ENCODE data around the gene CCDC28B. TPM values are rescaled to one million over a fixed set of nuclear protein-coding genes. Genes with fewer than 3 reads are reported as not detected.

The CCDC28B gene
- total RNA-seq, 4 donors from 2014 or later: 5.0 to 7.8 (median 6.5) TPM

GRCh38 chr1:32199043-32199716 is 1.2 kb upstream of the CCDC28B start:
- H3K4me1 ChIP-seq: peaks cover 29 to 39% (median 31%) of the 10 kb centered on the region in 4 donors
- intact Hi-C loops (cut with DNase I): no loop called here
- H3K36me3 ChIP-seq: peaks cover 28 to 43% (median 40%) of the 10 kb centered on the region in 4 donors
- H3K4me3 ChIP-seq: peak overlapping the region in 2 of 4 donors; percentile 67 to 68
- no peaks in the 10 kb centered on the region for H3K27me3 ChIP-seq
- no peaks in the 10 kb centered on the region for H3K9me3 ChIP-seq
- peak overlapping the region; percentile 84 to 90 (median 88) for H3K27ac ChIP-seq (replicated peaks in 1 of 4)
- DNase-seq (ENCODE audit: extremely low spot score): no peak
- 67% methylated on average over 2 of the region's 4 CpGs for WGBS
- TF ChIP-seq EP300 (IDR thresholded peaks at IDR 0.05) (no peak), POLR2A (IDR thresholded peaks at IDR 0.05; ENCODE audit: low read depth) (no peak), CTCF (IDR thresholded peaks at IDR 0.05) (no peak), POLR2AphosphoS5 (IDR thresholded peaks at IDR 0.05) (no peak)

- DNase-seq (ENCODE audit: extremely low spot score): no peak
- peaks cover 23 to 38% (median 35%) of the 10 kb centered on the region in 4 donors for H3K36me3 ChIP-seq
- peak; percentile 19 to 27 for TF ChIP-seq POLR2AphosphoS5 (IDR thresholded peaks at IDR 0.05)
- TF ChIP-seq EP300 (IDR thresholded peaks at IDR 0.05): no peak
- TF ChIP-seq POLR2A (IDR thresholded peaks at IDR 0.05; ENCODE audit: low read depth): no peak
- H3K4me3 ChIP-seq: peak overlapping the region; percentile 66 to 73 (median 68)
- intact Hi-C loops (cut with DNase I): no loop called here
- H3K27me3 ChIP-seq: no peaks in the 10 kb centered on the region
- WGBS: 49% methylated on average over 6 of the region's 6 CpGs
- peak overlapping the region; percentile 84 to 90 (median 88) for H3K27ac ChIP-seq (replicated peaks in 1 of 4)
- peaks cover 31 to 40% (median 32%) of the 10 kb centered on the region in 4 donors for H3K4me1 ChIP-seq
- no peaks in the 10 kb centered on the region for H3K9me3 ChIP-seq
These were observed 700 bp upstream of the CCDC28B start for GRCh38 chr1:32199717-32200072.

DNA sequence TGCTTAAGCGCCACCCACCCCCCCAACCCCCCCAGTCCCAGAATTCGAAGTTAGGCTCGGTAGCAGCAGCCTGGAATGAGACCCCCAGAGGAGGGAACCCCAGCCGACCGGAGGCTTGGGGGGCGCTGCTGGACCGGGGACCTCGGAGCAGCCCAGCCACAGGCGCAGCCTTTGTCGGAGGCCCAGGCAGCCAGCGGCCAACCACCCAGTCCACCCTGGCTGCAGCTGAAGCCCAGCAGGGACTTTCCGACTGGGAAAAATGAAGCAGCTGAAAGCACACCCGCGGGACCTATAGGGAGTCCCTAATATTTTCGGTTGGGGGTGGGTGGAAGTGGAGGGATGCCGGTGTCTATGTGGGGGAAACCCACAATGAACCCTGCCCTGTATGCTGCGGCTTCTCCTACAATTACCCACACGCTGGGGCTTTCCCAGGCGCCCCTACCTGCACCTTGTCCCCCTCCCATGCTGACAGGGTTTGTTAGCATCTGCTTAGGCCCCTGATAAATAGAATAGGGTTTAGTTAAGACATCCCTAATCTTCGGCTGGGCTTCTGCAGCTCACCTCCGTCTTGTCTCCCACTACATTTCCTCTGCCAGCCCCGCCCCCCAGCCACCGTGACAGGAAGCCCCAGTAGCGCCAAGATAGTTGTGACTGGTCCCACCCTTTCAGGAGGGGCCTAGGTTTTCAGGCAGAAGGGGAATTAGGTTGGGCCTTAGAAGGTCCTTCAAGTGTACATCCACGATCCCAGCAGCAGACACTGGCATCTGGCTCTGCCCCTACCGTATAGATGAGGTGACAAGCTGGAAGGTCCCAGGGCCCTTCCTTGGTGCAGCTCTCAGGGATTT is 838 bp downstream of the CCDC28B start:
- peak overlapping the region; percentile 84 to 90 (median 88) for H3K27ac ChIP-seq (replicated peaks in 1 of 4)
- H3K9me3 ChIP-seq: no peaks in the 10 kb centered on the region

GRCh38 chr1:32204943-32205361 is 4.6 kb downstream of the CCDC28B start:
- peak overlapping the region; percentile 42 to 72 (median 57) for H3K27ac ChIP-seq (replicated peaks in 1 of 4)
- no peaks in the 10 kb centered on the region for H3K36me3 ChIP-seq
- DNase-seq (ENCODE audit: extremely low spot score): no peak
- WGBS: 23% methylated on average over 17 of the region's 26 CpGs
- H3K27me3 ChIP-seq: no peaks in the 10 kb centered on the region
- intact Hi-C loops (cut with DNase I): no loop called here
- TF ChIP-seq EP300 (IDR thresholded peaks at IDR 0.05): no peak
- TF ChIP-seq CTCF (IDR thresholded peaks at IDR 0.05): no peak
- no peak for TF ChIP-seq POLR2AphosphoS5 (IDR thresholded peaks at IDR 0.05)
- no peak for TF ChIP-seq POLR2A (IDR thresholded peaks at IDR 0.05; ENCODE audit: low read depth)
- no peaks in the 10 kb centered on the region for H3K9me3 ChIP-seq
- H3K4me3 ChIP-seq: peak overlapping the region; percentile 60 to 69 (median 66)
- peaks cover 28 to 45% (median 42%) of the 10 kb centered on the region in 4 donors for H3K4me1 ChIP-seq

More for the DNA sequence above, 838 bp downstream of the CCDC28B start:
- no peak for TF ChIP-seq EP300 (IDR thresholded peaks at IDR 0.05)
- peak in 1 of 2 donors; percentile 17 for TF ChIP-seq POLR2AphosphoS5 (IDR thresholded peaks at IDR 0.05)
- no peak for TF ChIP-seq POLR2A (IDR thresholded peaks at IDR 0.05; ENCODE audit: low read depth)
- no peak for TF ChIP-seq CTCF (IDR thresholded peaks at IDR 0.05)
- peak; percentile 95 for DNase-seq (ENCODE audit: extremely low spot score)
- Histone ChIP-seq H3K36me3 (peaks cover 8 to 23% (median 19%) of the 10 kb centered on the region in 4 donors), H3K27me3 (no peaks in the 10 kb centered on the region), H3K4me1 (peaks cover 39 to 54% (median 44%) of the 10 kb centered on the region in 4 donors), H3K4me3 (peak overlapping the region; percentile 66 to 73 (median 68))
- intact Hi-C loops (cut with DNase I): no loop called here
- WGBS: 5% methylated on average over 21 of the region's 26 CpGs
